ENCODE measurements around the gene EIF4G3.

DNA sequence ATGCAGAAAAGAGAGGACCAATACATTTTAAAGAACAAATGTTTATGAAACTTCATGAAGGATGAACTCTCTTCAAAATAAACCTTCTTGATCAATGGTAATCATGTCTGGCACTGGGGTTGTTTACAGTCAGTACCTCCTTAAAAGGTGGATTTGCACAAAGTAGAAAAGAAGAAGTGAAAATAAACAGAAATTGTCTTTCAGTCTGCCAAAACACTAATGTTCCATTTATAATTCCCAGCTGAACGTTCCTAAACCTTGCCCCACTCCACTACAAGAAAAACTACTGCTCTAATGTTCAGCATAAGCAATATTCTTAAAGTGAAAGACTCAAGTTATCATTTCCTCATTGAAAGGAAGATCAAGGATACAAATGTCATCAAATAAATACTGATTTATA is 86.2 kb downstream of the EIF4G3 start:
- TF ChIP-seq, protein P1, sequence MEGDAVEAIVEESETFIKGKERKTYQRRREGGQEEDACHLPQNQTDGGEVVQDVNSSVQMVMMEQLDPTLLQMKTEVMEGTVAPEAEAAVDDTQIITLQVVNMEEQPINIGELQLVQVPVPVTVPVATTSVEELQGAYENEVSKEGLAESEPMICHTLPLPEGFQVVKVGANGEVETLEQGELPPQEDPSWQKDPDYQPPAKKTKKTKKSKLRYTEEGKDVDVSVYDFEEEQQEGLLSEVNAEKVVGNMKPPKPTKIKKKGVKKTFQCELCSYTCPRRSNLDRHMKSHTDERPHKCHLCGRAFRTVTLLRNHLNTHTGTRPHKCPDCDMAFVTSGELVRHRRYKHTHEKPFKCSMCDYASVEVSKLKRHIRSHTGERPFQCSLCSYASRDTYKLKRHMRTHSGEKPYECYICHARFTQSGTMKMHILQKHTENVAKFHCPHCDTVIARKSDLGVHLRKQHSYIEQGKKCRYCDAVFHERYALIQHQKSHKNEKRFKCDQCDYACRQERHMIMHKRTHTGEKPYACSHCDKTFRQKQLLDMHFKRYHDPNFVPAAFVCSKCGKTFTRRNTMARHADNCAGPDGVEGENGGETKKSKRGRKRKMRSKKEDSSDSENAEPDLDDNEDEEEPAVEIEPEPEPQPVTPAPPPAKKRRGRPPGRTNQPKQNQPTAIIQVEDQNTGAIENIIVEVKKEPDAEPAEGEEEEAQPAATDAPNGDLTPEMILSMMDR (IDR thresholded peaks at IDR 0.05) = no peak
- TF ChIP-seq POLR2A (IDR thresholded peaks at IDR 0.05) = no peak
